ENCODE data around the gene MTMR2. TPM values are rescaled to one million over a fixed set of nuclear protein-coding genes. Genes with fewer than 3 reads are reported as not detected.

Gene MTMR2
- polyA plus RNA-seq, 3 donors, result 1.9 to 5.1 (median 2.6) TPM

- Mint-ChIP-seq H3K36me3 (no peaks in the 10 kb centered on the region), H3K4me3 (peak overlapping the region; percentile 97 to 99), H3K9me3 (peaks cover 0 to 3% (median 0%) of the 10 kb centered on the region in 7 donors), H3K27ac (peak overlapping the region; percentile 78 to 94 (median 88)), H3K27me3 (ENCODE audit: low read depth in 3 of 3) (peaks cover 5 to 11% (median 7%) of the 10 kb centered on the region in 3 donors), H3K4me1 (peaks cover 26% of the 10 kb centered on the region)
- Histone ChIP-seq H3K36me3 (replicated peaks in 1 of 2; ENCODE audit: control insufficient read depth in 1 of 2, insufficient read depth in 2 of 2, low read length in 2 of 2) (no peaks in the 10 kb centered on the region), H2AFZ (ENCODE audit: insufficient read depth, low read depth, low read length, poor library complexity, severe bottlenecking) (peak overlapping the region; percentile 98), H3K79me2 (ENCODE audit: insufficient read depth, low read length) (peaks cover 3% of the 10 kb centered on the region), H3K27ac (ENCODE audit: low read depth in 1 of 2, low read length in 2 of 2) (peak overlapping the region; percentile 47 to 73), H3K4me3 (replicated peaks in 1 of 3; ENCODE audit: low read depth in 2 of 3, low read length in 3 of 3) (peak overlapping the region; percentile 62 to 86 (median 74)), H3K4me1 (ENCODE audit: control insufficient read depth in 1 of 2, insufficient read depth in 2 of 2, low read length in 2 of 2) (peaks cover 12 to 18% of the 10 kb centered on the region in 2 donors), H3K4me2 (replicated peaks; ENCODE audit: extremely low read depth, low read length, poor library complexity, severe bottlenecking) (peak overlapping the region; percentile 88), H4K20me1 (ENCODE audit: insufficient read depth, low read length) (no peaks in the 10 kb centered on the region), H3K27me3 (ENCODE audit: control insufficient read depth in 2 of 2, insufficient read depth in 2 of 2, low read length in 2 of 2) (no peaks in the 10 kb centered on the region), H3K9me3 (replicated peaks in 1 of 2; ENCODE audit: control insufficient read depth in 1 of 2, insufficient read depth in 1 of 2, low read length in 2 of 2) (no peaks in the 10 kb centered on the region), H3K9ac (ENCODE audit: insufficient read depth, low read length, poor library complexity, severe bottlenecking) (peak overlapping the region; percentile 77)
- TF ChIP-seq CTCF (IDR thresholded peaks at IDR 0.05), result no peak
- DNase-seq, result peak in 2 of 3 donors; percentile 5 to 20
- intact Hi-C loops (cut with micrococcal nuclease), result no loop called here
- WGBS (ENCODE audit: insufficient coverage), result no CpG with 5 or more reads among the region's 4 CpGs
These were observed 480 bp upstream of the MTMR2 start for GRCh38 chr11:95924414-95924760.

GRCh38 chr11:95923439-95923727 lies 524 bp downstream of the MTMR2 start:
- Histone ChIP-seq H3K27ac (ENCODE audit: low read depth in 1 of 2, low read length in 2 of 2) (peak overlapping the region; percentile 47 to 73), H3K9me3 (replicated peaks in 1 of 2; ENCODE audit: control insufficient read depth in 1 of 2, insufficient read depth in 1 of 2, low read length in 2 of 2) (no peaks in the 10 kb centered on the region), H2AFZ (ENCODE audit: insufficient read depth, low read depth, low read length, poor library complexity, severe bottlenecking) (peak overlapping the region; percentile 98), H3K4me1 (ENCODE audit: control insufficient read depth in 1 of 2, insufficient read depth in 2 of 2, low read length in 2 of 2) (peaks cover 12 to 18% of the 10 kb centered on the region in 2 donors), H3K27me3 (ENCODE audit: control insufficient read depth in 2 of 2, insufficient read depth in 2 of 2, low read length in 2 of 2) (no peaks in the 10 kb centered on the region), H4K20me1 (ENCODE audit: insufficient read depth, low read length) (no peaks in the 10 kb centered on the region), H3K9ac (ENCODE audit: insufficient read depth, low read length, poor library complexity, severe bottlenecking) (peak overlapping the region; percentile 77), H3K4me2 (replicated peaks; ENCODE audit: extremely low read depth, low read length, poor library complexity, severe bottlenecking) (peak overlapping the region; percentile 88), H3K4me3 (replicated peaks in 1 of 3; ENCODE audit: low read depth in 2 of 3, low read length in 3 of 3) (peak overlapping the region; percentile 62 to 86 (median 74)), H3K79me2 (ENCODE audit: insufficient read depth, low read length) (peaks cover 3% of the 10 kb centered on the region), H3K36me3 (replicated peaks in 1 of 2; ENCODE audit: control insufficient read depth in 1 of 2, insufficient read depth in 2 of 2, low read length in 2 of 2) (no peaks in the 10 kb centered on the region)
- H3K9me3 Mint-ChIP-seq, result peaks cover 0 to 3% (median 0%) of the 10 kb centered on the region in 7 donors
- H3K4me3 Mint-ChIP-seq, result peak overlapping the region; percentile 97 to 99
- intact Hi-C loops (cut with micrococcal nuclease), result no loop called here
- 0% methylated on average over 1 of the region's 7 CpGs for WGBS (ENCODE audit: insufficient coverage)
- H3K36me3 Mint-ChIP-seq, result no peaks in the 10 kb centered on the region
- H3K27me3 Mint-ChIP-seq (ENCODE audit: low read depth in 3 of 3), result peaks cover 4 to 9% (median 7%) of the 10 kb centered on the region in 3 donors
- peak overlapping the region; percentile 45 to 90 (median 80) for H3K27ac Mint-ChIP-seq
- no peak for TF ChIP-seq CTCF (IDR thresholded peaks at IDR 0.05)
- peaks cover 26% of the 10 kb centered on the region for H3K4me1 Mint-ChIP-seq
- DNase-seq, result no peak

All from CD14-positive monocyte (primary cell).